ENCODE results near the gene LMBRD2.
"Not testable (repeated sequence)": the region's sequence is repeated elsewhere in the genome, so short reads cannot be mapped to it uniquely, and the experiment has no call there.

The LMBRD2 gene

DNA sequence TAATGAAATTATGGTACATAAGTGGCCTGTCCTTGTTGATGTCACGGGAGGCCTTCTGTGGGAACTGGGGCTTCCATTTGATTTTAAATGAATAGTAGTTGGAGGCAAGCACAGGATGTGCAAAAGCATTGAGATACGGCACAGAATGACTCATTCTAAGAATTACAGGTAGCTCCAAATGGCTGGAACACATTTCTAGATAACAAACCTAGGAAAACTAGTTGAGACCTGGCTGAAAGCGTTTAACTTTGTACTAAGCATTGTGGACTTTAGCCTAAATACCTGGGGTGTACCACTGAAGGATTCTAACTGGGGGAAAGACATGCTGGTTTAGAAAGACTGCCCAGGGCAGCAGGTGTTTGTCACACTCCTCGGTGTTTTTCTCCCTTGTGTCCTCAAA, 9.7 kb upstream of the LMBRD2 start:
- DNase-seq (ENCODE audit: low read depth) = no peak

DNA sequence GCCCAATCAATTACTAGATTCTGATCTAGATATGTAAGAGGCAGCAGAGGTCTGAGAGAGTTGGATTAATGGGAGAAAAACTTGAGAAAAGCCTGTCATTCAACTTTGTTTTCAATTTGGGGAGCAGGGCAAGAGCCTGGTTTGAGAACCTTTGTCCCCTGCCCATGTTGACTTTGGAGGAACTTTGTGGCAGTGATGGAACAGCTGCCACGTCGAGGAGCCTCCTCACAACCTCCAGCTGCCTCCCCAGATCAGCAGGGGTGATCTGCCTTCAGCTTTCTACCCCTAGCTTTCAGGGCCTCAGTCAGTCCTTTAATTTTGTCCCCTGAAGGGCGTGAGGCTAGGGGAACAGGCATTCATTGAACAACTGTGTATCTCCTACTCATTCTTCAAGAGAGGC, 8.9 kb upstream of the LMBRD2 start:
- DNase-seq (ENCODE audit: low read depth) = no peak

DNA sequence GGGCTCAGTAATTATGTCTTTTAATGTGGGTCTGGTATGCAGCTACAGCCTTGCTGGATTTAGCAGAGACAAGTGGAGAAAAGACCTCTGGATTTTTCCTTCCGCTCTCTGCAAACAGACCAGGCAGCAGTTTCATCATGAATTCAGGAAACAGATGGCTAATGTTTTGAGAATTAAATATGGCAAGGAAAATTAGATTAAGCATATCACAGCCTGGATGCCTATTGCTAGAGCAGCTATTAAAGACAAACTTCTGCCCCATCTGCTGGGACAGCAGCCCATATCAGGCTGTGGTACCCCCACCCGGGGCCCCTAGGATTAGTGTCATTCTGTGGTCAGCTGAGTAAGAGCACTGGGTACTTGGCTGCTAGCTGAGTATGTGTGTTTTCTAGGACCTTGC, 6.5 kb upstream of the LMBRD2 start:
- DNase-seq (ENCODE audit: low read depth) = no peak

DNA sequence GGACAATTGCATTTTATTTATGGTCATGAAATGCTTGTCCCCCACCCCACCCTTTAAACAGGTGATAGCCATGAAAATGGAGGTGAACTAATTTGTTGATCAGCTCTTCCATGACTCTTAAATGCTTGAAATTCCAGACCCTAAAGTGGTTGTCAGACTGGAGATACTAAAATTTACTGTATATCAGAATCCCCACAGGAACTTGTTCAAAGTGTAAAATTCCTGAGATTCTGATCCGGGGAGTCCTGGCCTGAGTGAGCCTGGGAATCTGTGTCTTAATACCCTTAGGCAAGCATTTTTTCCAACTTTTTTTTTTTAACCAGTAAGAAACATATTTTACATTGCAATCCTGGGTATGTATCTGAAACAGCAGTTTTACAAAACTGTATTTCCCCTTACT, 4.9 kb upstream of the LMBRD2 start:
- DNase-seq (ENCODE audit: low read depth) = no peak

DNA sequence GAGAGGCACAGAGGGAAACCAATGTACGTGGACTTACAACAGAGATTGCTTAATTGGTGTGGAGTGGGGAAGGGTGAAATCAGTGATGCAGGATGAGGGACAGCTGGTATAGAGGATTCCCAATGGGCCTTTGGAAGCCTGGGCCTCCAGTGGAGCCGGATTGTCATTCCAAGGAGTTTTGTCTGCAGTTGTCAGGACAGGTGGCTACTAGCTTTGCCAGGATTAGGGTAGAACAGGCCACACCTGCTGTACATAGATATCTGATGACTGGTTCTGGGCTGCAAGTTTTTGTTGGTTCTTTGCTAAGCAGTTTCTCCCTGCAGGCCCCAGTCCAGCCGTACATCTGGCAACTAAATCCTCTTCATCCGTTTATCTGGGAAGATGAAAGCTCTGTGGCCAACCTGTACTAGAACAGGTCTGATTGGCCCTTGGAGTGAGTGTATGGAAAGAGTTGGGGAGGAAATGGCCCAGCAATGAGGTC, 4.5 kb upstream of the LMBRD2 start:
- DNase-seq (ENCODE audit: low read depth) = no peak

DNA sequence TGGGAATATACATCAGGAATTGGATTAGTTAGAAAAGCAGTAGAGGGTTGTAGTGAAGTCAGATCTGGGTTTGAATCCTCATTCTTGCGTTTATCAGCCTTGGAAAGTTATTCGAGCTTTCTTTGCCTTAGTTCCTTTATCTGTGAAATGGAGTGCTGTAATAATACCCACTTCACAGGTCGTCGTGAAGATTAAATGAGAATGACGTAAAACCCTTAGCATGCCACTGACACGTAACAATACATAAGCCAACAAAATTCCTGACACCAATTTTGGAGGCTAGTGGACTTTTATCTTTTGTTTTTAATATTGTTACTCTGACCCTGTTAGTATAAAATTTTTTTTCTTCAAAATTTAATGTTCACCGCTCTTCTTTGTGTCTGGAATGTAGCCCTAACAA, 3.6 kb upstream of the LMBRD2 start:
- no peak for DNase-seq (ENCODE audit: low read depth)

DNA sequence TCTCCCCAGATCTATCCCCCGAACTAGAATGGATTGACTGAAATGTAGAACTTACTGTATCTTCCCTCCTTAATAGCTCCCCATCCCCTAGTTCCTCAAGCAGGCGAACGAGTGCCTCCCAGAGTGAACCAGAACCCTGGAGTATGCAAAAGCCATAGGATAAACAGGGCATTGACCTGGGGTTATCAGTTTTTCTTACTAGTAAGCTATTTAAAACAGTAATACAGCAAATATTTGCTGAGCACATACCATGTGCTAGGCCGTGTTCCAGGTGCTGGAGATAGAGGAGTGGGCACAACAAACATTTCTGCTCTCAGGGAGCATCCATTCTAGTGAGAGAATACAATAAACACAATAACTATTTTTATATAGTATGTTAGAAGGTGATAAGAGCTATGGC, 2.0 kb upstream of the LMBRD2 start:
- no peak for DNase-seq (ENCODE audit: low read depth)

DNA sequence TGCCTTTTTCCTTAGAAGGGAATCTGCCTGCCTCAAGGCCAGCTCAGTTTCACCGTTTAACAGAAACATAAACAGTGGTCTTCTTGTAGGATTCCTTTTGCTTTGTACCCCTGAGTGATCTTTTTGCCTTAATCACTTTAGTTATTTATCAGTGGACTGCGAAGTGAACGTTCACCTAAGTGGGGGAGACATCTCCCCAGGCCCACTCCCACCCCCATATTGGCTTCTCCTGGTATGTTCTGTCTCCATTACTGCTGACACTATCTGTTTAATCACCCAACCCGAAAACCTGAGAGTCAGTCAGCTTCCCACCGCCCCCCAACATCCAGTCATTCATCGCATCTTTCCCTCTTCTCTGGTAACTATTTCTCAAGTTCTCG, 1.6 kb upstream of the LMBRD2 start:
- DNase-seq (ENCODE audit: low read depth) = no peak

DNA sequence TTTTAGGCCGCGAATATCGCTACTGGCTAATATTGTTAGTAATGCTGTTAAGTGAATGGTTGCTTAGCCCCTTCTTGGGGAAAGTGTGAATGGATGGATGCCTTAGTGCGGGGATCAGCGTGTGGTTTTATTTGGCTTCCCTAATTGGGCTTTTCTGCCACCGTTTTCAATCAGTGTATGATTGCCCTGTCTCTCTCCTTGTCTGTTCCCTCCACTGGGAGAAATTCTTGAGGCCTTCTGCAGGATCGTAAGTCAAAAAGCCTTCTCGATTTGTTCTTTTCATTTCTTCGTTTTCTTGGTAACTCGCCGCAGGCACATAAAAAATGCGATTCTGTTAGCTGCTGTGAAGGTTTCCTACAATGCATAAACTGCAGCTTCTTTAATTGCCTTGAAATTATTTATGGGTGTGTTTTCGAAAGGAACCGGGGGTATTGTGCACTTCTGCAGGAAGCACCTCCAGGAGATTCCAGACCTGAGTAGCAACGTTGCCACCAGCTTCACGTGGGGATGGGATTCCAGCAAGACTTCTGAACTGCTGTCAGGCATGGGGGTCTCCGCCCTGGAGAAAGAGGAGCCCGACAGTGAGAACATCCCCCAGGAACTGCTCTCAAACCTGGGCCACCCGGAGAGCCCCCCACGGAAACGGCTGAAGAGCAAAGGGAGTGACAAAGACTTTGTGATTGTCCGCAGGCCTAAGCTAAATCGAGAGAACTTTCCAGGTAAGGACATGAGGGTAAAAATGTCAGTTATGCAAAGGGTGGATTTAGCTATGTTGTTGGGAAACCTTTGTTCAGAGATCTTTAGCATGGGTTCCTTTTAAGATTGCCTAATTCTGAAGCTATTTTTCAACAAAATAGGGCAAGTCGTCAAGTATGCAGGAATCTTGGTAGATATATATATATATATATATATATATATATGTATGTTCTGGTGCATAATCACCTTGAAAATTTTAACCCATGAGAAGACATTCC, 924 bp upstream of the LMBRD2 start:
- no peak for DNase-seq (ENCODE audit: low read depth)

DNA sequence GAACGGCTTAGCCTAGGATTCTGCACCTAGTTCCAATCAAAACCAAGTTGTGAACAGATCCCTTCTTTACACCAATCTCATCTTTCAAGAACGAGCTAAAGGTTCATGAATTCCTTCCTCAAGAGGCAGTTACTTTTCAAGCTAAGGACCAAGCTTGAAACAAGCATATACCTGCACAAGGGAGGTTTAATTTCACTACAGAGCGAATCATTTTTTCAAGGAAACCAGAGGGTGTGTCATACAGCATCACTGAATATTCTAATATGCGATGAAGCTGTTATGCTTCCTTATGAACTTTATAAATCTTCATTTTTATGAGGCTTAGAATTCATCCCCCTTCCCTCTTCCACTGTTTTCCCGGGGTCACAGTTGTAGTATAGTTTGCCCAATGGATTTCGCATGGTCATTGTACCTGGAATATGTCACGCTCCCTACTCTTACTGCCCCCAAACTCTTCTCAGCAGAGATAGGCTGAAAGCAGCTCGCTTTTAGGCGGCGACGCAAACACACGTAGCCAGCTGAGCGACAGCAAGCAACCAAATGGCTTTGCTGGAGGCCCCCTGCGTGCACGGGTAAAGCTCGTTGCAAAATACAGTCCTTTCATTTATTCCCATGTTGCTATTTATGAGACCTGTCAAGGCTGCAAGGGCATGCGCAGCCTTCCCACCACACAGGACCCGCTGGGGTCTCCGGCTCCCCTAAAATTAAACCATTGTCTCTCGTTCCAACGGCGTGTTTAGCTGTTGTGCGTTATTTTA, 832 bp downstream of the LMBRD2 start:
- no peak for DNase-seq (ENCODE audit: low read depth)

DNA sequence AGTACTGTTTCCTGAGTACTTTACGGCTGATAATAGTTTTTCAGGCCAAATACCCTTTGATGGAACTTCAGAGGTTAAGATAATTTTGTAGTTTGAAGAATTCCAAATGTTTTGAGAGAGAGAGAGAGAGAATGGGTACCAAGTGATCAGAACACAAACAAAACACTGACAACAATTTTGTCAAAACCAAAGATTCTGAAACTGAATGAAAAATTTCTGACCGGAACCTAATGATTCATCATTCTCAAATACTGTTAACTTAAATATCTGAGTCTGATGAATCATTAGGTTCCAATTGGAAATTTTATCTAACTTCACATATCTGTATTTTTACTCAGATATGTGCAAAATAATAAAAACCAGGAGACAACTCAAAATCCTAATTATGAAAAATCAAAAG, 4.0 kb downstream of the LMBRD2 start:
- no peak for DNase-seq (ENCODE audit: low read depth)

DNA sequence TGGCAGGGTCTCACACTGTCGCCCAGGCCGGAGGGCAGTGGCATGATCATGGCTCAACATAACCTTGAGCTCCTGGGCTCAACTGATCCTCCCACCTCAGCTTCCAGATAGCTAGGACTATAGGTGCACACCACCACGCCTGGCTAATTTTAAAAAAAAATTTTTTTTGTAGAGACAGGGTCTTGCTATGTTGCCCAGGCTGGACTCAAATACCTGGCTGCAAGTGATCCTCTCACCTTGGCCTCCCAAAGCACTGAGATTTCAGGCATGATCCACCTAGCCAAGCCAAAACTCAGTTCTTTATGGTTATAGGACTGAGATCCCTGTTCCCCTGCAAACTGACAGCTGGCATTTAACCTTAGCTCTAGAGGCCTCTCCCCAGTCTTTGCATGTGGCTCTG, 5.3 kb downstream of the LMBRD2 start:
- no peak for DNase-seq (ENCODE audit: low read depth)

DNA sequence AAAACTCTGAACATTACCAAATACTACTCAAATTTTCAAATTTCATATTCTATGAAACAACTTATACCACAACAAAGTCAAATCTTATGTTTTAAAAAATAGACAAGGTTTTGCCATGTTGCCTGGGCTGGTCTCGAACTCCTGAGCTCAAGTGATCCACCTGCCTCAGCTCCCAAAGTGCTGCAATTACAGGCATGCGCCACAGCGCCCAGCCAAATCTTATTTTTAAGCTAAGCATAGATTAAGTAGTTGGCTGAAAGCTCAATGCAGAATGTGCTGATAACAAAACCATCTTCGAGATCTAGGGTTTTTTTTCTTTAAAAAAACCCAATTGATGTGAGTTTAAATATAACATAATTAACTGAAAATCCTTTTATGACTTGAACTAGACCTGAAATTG, 6.4 kb downstream of the LMBRD2 start:
- DNase-seq (ENCODE audit: low read depth) = no peak

DNA sequence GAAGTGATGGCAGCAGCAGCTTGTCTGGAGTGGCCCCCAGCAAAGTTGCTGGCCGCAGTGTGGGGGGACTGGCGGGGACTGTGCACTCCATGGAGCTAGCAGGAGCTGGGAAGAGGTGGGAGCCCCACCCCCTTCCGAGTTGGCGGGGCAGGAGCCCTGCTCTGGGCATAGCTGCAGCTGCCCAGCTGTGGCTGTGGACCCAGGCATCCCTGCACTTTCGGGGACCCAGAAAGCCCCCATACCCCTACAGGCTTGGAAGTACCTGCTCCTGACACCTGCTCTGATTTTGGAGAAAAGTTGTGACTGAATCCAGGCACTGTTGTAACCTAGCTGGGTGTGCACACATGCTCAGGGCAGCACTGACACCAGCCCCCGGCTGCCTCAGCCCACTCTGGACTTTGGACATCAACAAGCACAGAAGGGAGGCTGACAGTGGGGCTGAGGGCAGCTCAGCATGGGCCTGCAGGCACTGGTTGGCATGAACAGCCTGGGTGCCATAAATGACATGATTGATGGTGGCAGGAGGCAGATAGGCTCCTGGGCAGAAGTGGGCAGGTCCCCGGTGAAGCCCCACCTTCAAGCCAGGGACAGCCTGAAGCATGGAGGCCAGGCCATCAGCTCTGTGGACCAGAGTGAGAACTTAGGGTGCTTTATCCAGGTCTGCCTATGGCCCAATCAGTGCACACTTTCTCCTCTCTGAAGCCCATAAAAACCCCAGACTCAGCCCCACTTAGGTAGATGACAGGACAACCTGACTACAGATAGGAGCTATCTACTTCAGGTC, 12.6 kb downstream of the LMBRD2 start:
- DNase-seq (ENCODE audit: low read depth) = no peak

DNA sequence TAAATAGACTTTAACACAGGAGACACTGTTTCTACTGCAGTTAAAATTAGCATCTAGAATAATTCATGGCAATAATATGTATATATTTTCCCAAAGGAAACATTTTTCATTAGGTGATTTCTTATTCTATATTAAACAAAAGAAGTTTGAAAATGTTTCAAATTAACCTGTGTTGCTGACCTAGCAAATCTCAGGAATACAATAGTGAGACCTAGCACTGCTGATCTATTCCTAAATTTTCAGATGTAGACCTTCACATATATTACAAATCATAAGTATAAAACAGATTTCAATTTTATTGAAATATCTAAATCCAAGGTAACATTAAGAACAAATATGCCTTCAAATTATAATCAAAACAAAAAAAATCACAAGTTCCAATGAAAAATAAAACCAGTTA, 15.1 kb downstream of the LMBRD2 start:
- no peak for DNase-seq (ENCODE audit: low read depth)

DNA sequence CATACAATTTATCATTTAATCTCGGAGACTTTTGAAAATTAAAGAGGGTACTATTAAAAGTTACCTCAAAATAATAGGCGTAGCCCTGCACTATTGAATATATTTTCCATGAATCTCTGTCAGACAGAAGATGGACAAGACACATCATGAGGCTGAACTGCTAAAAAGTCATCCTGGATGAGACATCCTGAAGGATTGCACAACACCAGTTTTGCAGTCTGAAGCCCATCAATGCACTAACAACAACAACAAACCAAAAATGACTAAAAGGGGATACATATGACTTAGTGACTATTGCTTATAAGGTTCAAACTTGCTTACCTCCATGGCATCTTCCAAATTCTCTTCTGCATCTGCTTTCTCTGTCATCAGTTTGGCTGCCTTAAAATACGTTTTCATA, 15.7 kb downstream of the LMBRD2 start:
- DNase-seq (ENCODE audit: low read depth) = no peak

DNA sequence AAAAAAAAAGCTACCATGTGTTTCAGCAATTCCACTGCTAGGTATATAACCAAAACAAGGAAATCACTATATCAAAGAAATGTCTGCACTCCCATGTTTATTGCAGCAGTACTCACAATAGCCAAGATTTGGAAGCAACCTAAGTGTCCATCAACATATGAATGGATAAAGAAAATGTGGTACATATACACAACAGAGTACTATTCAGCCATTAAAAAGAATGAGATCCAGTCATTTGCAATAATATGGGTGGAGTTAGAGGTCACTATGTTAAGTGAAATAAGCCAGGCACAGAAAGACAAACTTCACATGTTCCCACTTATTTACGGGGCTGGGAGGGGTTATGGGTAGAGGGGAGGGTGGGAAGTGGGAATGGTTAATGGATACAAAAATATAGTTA, 18.7 kb downstream of the LMBRD2 start:
- DNase-seq (ENCODE audit: low read depth) = not testable (repeated sequence)

DNA sequence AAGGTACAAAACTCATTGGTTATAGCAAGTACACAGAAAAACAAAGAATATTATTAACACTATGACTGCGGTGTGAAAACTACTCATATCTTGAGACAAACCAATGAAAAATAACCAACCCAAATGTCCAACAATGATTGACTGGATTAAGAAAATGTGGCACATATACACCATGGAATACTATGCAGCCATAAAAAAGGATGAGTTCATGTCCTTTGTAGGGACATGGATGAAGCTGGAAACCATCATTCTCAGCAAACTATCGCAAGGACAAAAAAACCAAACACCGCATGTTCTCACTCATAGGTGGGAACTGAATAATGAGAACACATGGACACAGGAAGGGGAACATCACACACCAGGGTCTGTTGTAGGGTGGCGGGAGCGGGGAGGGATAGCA, 22.0 kb downstream of the LMBRD2 start:
- not testable (repeated sequence) for DNase-seq (ENCODE audit: low read depth)

DNA sequence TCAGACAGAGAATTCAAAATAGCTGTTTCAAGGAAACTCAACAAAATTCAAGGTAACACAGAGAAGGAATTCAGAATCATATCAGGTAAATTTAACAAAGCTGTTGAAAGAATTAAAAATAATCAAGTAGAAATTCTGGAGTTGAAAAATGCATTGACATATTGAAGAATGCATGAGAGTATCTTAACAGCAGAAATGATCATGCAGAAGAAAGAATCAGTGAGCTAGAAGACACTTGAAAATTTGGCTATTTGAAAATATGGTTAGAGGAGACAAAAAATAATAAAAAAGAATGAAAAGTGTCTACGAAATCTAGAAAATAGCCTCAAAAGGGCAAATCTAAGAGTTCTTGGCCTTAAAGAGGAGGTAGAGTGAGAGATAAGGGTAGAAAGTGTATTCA, 22.9 kb downstream of the LMBRD2 start:
- no peak for DNase-seq (ENCODE audit: low read depth)

DNA sequence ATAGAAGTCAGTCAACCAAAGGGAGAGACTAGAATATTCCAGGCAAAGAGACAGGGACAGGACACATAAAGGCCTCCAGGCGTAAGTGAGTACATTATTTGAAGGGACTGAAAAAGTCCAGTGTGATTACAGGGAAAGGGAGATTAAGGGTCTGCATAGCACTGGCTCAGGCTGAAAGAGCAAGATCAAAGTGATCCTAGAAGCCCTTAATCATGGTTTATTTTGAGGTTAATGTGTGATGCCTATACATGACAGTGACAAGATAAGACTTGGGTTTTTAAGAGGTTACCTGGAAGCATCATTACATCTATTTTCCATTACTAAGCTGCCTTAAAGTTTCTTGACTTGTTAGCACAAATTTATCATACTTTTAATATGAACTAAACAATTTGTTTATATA, 25.8 kb downstream of the LMBRD2 start:
- DNase-seq (ENCODE audit: low read depth) = no peak

DNA sequence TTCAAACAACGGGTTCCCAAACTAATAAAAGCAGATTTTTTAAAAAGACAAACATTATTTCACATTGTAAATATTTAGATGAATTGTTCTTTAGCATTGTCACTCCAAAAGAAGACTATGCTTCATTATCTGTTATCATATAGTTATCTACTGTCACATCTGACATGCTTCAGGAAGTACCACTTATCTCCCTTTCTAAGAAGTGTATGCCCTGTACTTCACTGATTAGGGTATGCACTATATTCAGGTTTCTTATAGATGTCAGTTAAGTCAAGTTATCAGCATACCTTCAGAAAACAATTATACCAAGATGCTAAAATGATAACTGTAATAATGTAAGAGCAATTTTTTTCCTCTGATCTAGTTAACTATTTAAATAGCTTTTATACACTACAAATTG, 40.4 kb downstream of the LMBRD2 start:
- DNase-seq (ENCODE audit: low read depth) = no peak

DNA sequence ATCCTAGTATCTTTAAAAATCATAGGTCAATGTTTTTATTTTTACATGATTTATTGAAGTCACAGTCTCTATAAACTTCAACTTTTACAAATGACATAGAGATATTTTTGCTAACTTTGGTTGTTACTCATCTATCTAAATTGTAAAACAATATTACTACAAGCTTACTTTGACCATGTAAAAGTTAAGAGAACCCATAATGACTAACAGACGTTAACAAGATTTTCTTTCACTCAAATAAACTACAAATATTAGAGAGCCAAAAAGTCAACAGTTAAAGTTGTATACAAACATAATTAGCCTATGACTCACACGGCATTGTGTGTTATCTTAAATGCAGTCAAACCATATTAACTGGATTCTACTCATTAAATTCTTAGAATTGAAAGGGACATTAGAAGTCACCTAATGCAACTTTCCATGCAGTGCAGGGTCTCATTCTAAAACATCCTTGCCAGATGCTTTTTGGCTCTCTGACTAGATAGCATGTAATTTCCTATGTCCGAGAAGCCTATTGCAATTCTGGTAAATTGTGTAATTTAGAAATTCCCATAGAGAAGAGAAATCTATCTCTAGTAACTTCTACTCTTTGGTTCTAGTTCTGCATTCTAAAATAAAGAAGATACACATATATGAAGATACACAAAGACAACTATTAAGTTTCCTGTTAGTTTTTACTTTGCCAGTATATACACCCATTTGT, 42.8 kb downstream of the LMBRD2 start:
- no peak for DNase-seq (ENCODE audit: low read depth)
